ENCODE results near the gene KDM4C. TPM values are rescaled to one million over a fixed set of nuclear protein-coding genes. Genes with fewer than 3 reads are reported as not detected.

The KDM4C gene
- total RNA-seq, 2 experiments from 2014 or later, result 60.1 to 61.3 TPM

DNA sequence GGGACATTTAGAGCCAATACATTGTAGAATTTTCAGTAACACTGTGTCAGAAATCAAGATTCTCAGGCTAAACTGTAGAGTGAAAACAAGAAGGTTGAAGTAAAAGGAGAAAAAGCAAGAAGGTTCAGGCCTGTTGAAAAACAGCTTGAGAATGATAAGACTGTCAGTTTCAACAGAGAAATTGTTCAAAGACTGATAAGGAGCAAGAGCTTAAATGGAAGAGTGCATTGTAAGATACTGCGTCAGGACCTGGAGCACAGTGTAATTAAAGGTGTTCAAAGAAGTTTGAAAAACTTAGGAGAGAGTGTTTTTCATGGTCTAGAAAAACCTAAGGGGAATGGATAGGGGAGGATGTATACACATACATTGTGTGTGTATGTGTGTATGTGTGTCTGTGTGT lies 408.3 kb downstream of the KDM4C start:
- no peak for TF ChIP-seq CTCF (IDR thresholded peaks at IDR 0.05)
- Histone ChIP-seq H3K36me3 (ENCODE audit: insufficient read depth, low read length) (peaks cover 50% of the 10 kb centered on the region), H3K9me3 (ENCODE audit: control insufficient read depth in 1 of 2, insufficient read depth in 1 of 2, low read length in 2 of 2) (no peaks in the 10 kb centered on the region), H3K4me1 (ENCODE audit: insufficient read depth, low read length) (no peaks in the 10 kb centered on the region), H3K4me3 (ENCODE audit: low read length) (no peak overlapping the region), H3K27me3 (ENCODE audit: control insufficient read depth in 1 of 2, insufficient read depth in 2 of 2, low read length in 2 of 2) (no peaks in the 10 kb centered on the region), H3K27ac (ENCODE audit: low read depth in 1 of 2, low read length in 2 of 2) (no peak overlapping the region)
- intact Hi-C loops (cut with DNase I, micrococcal nuclease), result no loop called here
- no peak for ATAC-seq (ENCODE audit: poor library complexity)
- Mint-ChIP-seq H3K4me3 (no peak overlapping the region), H3K27ac (no peak overlapping the region), H3K27me3 (no peaks in the 10 kb centered on the region), H3K4me1 (ENCODE audit: low read depth) (no peaks in the 10 kb centered on the region), H3K36me3 (ENCODE audit: low read depth) (peaks cover 89% of the 10 kb centered on the region), H3K9me3 (no peaks in the 10 kb centered on the region)
- POLR2A ChIA-PET, result no interaction called here
- no peak for DNase-seq
- CTCF ChIA-PET, result no interaction called here

- ATAC-seq (ENCODE audit: poor library complexity) (no peak), DNase-seq (no peak)
- Mint-ChIP-seq H3K27ac (no peak overlapping the region), H3K4me1 (ENCODE audit: low read depth) (no peaks in the 10 kb centered on the region), H3K36me3 (ENCODE audit: low read depth) (peaks cover 91% of the 10 kb centered on the region), H3K9me3 (no peaks in the 10 kb centered on the region), H3K4me3 (no peak overlapping the region), H3K27me3 (no peaks in the 10 kb centered on the region)
- H3K27ac ChIP-seq (ENCODE audit: low read depth in 1 of 2, low read length in 2 of 2), result no peak overlapping the region
- ChIA-PET POLR2A (no interaction called here), CTCF (no interaction called here)
- no peak overlapping the region for H3K4me3 ChIP-seq (ENCODE audit: low read length)
- no peaks in the 10 kb centered on the region for H3K27me3 ChIP-seq (ENCODE audit: control insufficient read depth in 1 of 2, insufficient read depth in 2 of 2, low read length in 2 of 2)
- no peak for TF ChIP-seq CTCF (IDR thresholded peaks at IDR 0.05)
- H3K4me1 ChIP-seq (ENCODE audit: insufficient read depth, low read length), result no peaks in the 10 kb centered on the region
- intact Hi-C loops (cut with DNase I, micrococcal nuclease), result no loop called here
- no peaks in the 10 kb centered on the region for H3K9me3 ChIP-seq (ENCODE audit: control insufficient read depth in 1 of 2, insufficient read depth in 1 of 2, low read length in 2 of 2)
- H3K36me3 ChIP-seq (ENCODE audit: insufficient read depth, low read length), result peaks cover 73% of the 10 kb centered on the region
Measured at GRCh38 chr9:7169717-7170389, 412.1 kb downstream of the KDM4C start.

DNA sequence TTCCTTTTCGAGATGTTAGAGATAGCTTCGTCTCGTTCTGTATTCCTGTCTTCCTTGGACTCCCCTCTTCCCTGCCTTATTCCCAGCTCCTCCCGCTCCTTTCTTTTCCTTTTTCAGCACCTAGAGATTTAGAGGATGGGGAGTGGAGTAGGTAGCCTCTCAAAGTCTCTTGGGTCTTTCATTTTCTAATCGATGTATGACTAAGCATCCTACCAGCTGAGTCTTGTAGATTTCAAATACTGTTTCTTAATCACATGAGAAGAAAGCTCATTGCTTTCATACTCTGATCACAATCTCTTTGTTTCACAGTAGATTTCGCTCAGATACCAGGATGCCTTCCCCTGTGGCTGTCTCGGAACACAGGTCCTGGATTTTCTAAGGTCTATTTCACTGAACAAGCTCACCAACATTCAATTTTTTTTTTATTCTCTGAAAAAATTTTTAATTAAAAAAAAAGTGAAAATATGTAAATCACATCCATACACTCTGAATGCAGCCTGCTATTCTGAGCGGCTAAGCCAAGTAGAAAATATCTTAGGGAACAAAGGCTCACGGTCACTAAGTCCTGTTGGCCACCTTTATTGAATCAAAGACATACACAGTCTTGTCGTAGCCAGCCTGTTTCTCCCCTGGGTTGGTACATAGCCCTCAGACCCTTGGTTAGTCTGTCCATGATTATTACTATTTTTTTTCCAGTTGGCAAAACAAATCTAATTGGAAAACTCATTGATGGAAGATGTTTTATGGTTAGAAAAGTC lies 413.8 kb downstream of the KDM4C start:
- Mint-ChIP-seq H3K27ac (no peak overlapping the region), H3K36me3 (ENCODE audit: low read depth) (peaks cover 92% of the 10 kb centered on the region), H3K4me3 (no peak overlapping the region), H3K9me3 (no peaks in the 10 kb centered on the region), H3K27me3 (no peaks in the 10 kb centered on the region), H3K4me1 (ENCODE audit: low read depth) (no peaks in the 10 kb centered on the region)
- ATAC-seq (ENCODE audit: poor library complexity) (no peak), DNase-seq (no peak)
- H3K4me1 ChIP-seq (ENCODE audit: insufficient read depth, low read length), result no peaks in the 10 kb centered on the region
- CTCF ChIA-PET, result interaction anchor here (1.3 kb wide), 1 partner anchor 9 kb away, joined by 4 read pairs; no protein-coding TSS in a partner anchor
- H3K4me3 ChIP-seq (ENCODE audit: low read length), result no peak overlapping the region
- no peak overlapping the region for H3K27ac ChIP-seq (ENCODE audit: low read depth in 1 of 2, low read length in 2 of 2)
- peaks cover 68% of the 10 kb centered on the region for H3K36me3 ChIP-seq (ENCODE audit: insufficient read depth, low read length)
- intact Hi-C loops (cut with DNase I, micrococcal nuclease), result no loop called here
- POLR2A ChIA-PET, result no interaction called here
- no peak for TF ChIP-seq CTCF (IDR thresholded peaks at IDR 0.05)
- no peaks in the 10 kb centered on the region for H3K9me3 ChIP-seq (ENCODE audit: control insufficient read depth in 1 of 2, insufficient read depth in 1 of 2, low read length in 2 of 2)
- H3K27me3 ChIP-seq (ENCODE audit: control insufficient read depth in 1 of 2, insufficient read depth in 2 of 2, low read length in 2 of 2), result no peaks in the 10 kb centered on the region
